ENCODE results near the gene CIDEA.

Gene CIDEA

GRCh38 chr18:12324991-12325725, 71.0 kb downstream of the CIDEA start:
- DNase-seq = no peak

DNA sequence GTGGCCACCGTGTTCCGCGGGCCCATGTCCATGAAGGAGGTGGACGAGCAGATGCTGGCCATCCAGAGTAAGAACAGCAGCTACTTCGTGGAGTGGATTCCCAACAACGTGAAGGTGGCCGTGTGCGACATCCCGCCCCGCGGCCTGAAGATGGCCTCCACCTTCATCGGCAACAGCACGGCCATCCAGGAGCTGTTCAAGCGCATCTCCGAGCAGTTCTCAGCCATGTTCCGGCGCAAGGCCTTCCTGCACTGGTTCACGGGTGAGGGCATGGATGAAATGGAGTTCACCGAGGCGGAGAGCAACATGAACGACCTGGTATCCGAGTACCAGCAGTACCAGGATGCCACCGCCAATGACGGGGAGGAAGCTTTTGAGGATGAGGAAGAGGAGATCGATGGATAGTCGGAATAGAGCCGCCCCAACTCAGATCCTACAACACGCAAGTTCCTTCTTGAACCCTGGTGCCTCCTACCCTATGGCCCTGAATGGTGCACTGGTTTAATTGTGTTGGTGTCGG, 71.6 kb downstream of the CIDEA start:
- no peak for DNase-seq

GRCh38 chr18:12326711-12327460, 72.7 kb downstream of the CIDEA start:
- no peak for DNase-seq
